ENCODE measurements around the gene DYNLT2B. TPM values are rescaled to one million over a fixed set of nuclear protein-coding genes. Genes with fewer than 3 reads are reported as not detected.

Gene DYNLT2B
- total RNA-seq, 3 donors from 2014 or later = 8.5 to 14.9 (median 14.1) TPM

- no peak for DNase-seq (ENCODE audit: low spot score in 2 of 2)
- no peaks in the 10 kb centered on the region for H3K9me3 ChIP-seq
- H3K27me3 ChIP-seq = no peaks in the 10 kb centered on the region
- peaks cover 0 to 4% of the 10 kb centered on the region in 2 donors for H3K4me1 ChIP-seq
- no peak overlapping the region for H3K27ac ChIP-seq
- no peaks in the 10 kb centered on the region for H3K36me3 ChIP-seq
- no peak overlapping the region for H3K4me3 ChIP-seq
- intact Hi-C loops (cut with DNase I; ENCODE audit: low total_unique reads) = no loop called here
- no peak for TF ChIP-seq POLR2A (IDR thresholded peaks at IDR 0.05)
- TF ChIP-seq, protein P1, sequence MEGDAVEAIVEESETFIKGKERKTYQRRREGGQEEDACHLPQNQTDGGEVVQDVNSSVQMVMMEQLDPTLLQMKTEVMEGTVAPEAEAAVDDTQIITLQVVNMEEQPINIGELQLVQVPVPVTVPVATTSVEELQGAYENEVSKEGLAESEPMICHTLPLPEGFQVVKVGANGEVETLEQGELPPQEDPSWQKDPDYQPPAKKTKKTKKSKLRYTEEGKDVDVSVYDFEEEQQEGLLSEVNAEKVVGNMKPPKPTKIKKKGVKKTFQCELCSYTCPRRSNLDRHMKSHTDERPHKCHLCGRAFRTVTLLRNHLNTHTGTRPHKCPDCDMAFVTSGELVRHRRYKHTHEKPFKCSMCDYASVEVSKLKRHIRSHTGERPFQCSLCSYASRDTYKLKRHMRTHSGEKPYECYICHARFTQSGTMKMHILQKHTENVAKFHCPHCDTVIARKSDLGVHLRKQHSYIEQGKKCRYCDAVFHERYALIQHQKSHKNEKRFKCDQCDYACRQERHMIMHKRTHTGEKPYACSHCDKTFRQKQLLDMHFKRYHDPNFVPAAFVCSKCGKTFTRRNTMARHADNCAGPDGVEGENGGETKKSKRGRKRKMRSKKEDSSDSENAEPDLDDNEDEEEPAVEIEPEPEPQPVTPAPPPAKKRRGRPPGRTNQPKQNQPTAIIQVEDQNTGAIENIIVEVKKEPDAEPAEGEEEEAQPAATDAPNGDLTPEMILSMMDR (IDR thresholded peaks at IDR 0.05) = no peak
Measured at GRCh38 chr3:196284396-196284795, 33.6 kb downstream of the DYNLT2B start.

DNA sequence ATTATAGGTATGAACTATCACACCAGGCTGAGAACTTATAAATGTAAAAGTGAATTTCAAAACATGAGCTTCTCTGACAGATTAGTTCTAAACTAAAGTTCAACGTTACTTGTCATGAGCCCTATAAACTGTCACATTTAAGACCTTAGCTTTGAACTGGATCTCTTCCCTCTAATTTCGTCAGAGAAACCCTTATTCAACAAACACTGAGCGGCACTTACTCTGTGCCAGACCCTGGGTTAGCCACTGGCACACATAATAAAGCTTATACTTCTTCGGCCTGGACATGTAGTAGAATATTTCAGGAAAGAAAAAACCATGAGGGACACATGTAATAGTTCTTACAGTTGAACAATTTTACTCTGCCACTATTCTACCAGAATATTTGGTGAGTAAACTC lies 36.1 kb downstream of the DYNLT2B start:
- no peaks in the 10 kb centered on the region for H3K27me3 ChIP-seq
- TF ChIP-seq, protein P1 (IDR thresholded peaks at IDR 0.05) = no peak
- TF ChIP-seq POLR2AphosphoS5 (IDR thresholded peaks at IDR 0.05) = no peak
- no peaks in the 10 kb centered on the region for H3K36me3 ChIP-seq
- no peak for DNase-seq (ENCODE audit: low spot score in 2 of 2)
- intact Hi-C loops (cut with DNase I; ENCODE audit: low total_unique reads) = no loop called here
- no peak overlapping the region for H3K27ac ChIP-seq
- H3K4me1 ChIP-seq = peaks cover 0 to 4% of the 10 kb centered on the region in 2 donors
- no peaks in the 10 kb centered on the region for H3K9me3 ChIP-seq
- no peak overlapping the region for H3K4me3 ChIP-seq

GRCh38 chr3:196280689-196281440 lies 37.2 kb downstream of the DYNLT2B start:
- Histone ChIP-seq H3K27ac (no peak overlapping the region), H3K36me3 (no peaks in the 10 kb centered on the region), H3K4me1 (no peaks in the 10 kb centered on the region), H3K27me3 (no peaks in the 10 kb centered on the region), H3K4me3 (no peak overlapping the region), H3K9me3 (no peaks in the 10 kb centered on the region)
- intact Hi-C loops (cut with DNase I; ENCODE audit: low total_unique reads) = no loop called here
- TF ChIP-seq, protein P1 (IDR thresholded peaks at IDR 0.05) = no peak
- TF ChIP-seq POLR2AphosphoS5 (IDR thresholded peaks at IDR 0.05) (no peak), POLR2A (IDR thresholded peaks at IDR 0.05) (no peak)
- no peak for DNase-seq (ENCODE audit: low spot score in 2 of 2)

GRCh38 chr3:196275126-196275525 lies 42.9 kb downstream of the DYNLT2B start:
- no peak overlapping the region for H3K27ac ChIP-seq
- H3K36me3 ChIP-seq = no peaks in the 10 kb centered on the region
- H3K4me3 ChIP-seq = no peak overlapping the region
- no peaks in the 10 kb centered on the region for H3K9me3 ChIP-seq
- no peaks in the 10 kb centered on the region for H3K27me3 ChIP-seq
- intact Hi-C loops (cut with DNase I; ENCODE audit: low total_unique reads) = no loop called here
- TF ChIP-seq POLR2AphosphoS5 (IDR thresholded peaks at IDR 0.05) = no peak
- TF ChIP-seq, protein P1 (IDR thresholded peaks at IDR 0.05) = no peak
- no peak for TF ChIP-seq POLR2A (IDR thresholded peaks at IDR 0.05)
- no peak for DNase-seq (ENCODE audit: low spot score in 2 of 2)
- no peaks in the 10 kb centered on the region for H3K4me1 ChIP-seq

DNA sequence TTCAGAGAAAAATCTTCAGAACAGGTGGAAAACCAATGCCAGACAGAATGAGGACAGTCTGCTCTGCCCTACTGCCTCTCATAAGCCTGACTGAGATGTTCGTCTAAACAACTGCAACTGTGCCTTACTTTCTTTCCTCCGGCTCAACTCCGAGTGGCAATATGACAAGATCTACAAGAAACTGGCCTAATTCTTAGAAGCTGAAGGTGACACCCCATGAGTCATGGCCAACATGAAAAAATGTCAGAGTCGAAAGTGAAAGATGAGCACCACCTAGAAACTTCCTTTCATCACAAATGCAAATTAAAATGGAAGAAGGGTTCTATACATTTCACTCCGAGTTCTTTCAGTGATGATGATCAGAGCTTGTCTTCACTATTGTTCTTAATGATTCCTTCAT lies 43.5 kb downstream of the DYNLT2B start:
- no peak for DNase-seq (ENCODE audit: low spot score in 2 of 2)
- no peak overlapping the region for H3K27ac ChIP-seq
- H3K4me1 ChIP-seq = no peaks in the 10 kb centered on the region
- no peaks in the 10 kb centered on the region for H3K27me3 ChIP-seq
- TF ChIP-seq POLR2AphosphoS5 (IDR thresholded peaks at IDR 0.05) (no peak), POLR2A (IDR thresholded peaks at IDR 0.05) (no peak)
- TF ChIP-seq, protein P1 (IDR thresholded peaks at IDR 0.05) = no peak
- H3K9me3 ChIP-seq = no peaks in the 10 kb centered on the region
- intact Hi-C loops (cut with DNase I; ENCODE audit: low total_unique reads) = no loop called here
- no peaks in the 10 kb centered on the region for H3K36me3 ChIP-seq
- no peak overlapping the region for H3K4me3 ChIP-seq
